Omental fat pad (tissue), 4 donors: ENCODE measurements around the gene MEI1. TPM values are rescaled to one million over a fixed set of nuclear protein-coding genes. Genes with fewer than 3 reads are reported as not detected.
A peak's percentile ranks its signal among the peaks of the same experiment; 100 is the strongest.

Source experiments
- ATAC-seq: fragments of 150-250 bp; one replicate; pipeline ENCODE4 v1.9.1; 2016; ENCODE audit warnings: mild to moderate bottlenecking, moderate library complexity; ENCODE audit not compliant: low FRiP score
- DNase-seq: peaks from one replicate; pipeline ENCODE4 v3.0.0-alpha.2; 2019; ENCODE audit warnings: low spot score
- total RNA-seq, 4 donors: library from RNA; depleted of rRNA; stranded (reverse); fragments of >200 nt; gene quantifications; one replicate each; pipeline ENCODE4 v1.1.0, GENCODE V29; 2016
- TF ChIP-seq, protein P1 (sequence below), 3 donors: fragments of 450-650 bp; IDR thresholded peaks; one replicate each; pipeline ENCODE4 v1.5.1; 2016 to 2017; ENCODE audit warnings: antibody characterized with exemption in 3 of 3, mild to moderate bottlenecking in 3 of 3, moderate library complexity in 2 of 3

Gene MEI1
- total RNA-seq, 4 donors from 2014 or later = 2.3 to 16.9 (median 2.6) TPM

DNA sequence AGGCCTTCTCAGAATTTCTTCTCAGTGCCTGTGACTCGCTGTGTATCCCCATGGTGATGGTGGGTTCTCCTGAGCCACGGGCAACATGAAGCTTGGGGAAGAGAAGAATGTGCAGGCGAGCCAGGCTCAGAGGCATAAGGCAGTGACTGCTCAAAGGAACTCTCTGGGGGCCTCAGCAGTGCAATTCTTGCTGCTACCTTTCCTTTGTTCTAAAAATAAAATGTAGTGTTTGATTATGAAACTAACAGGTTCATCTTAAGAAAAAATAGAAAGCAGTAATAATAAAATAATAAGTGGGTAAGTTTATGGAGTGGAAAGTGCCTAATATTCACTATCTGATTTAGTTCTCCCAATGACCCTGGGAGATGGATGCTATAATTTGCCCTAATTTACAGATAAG, 46.7 kb downstream of the MEI1 start:
- ATAC-seq = no peak
- TF ChIP-seq, protein P1, sequence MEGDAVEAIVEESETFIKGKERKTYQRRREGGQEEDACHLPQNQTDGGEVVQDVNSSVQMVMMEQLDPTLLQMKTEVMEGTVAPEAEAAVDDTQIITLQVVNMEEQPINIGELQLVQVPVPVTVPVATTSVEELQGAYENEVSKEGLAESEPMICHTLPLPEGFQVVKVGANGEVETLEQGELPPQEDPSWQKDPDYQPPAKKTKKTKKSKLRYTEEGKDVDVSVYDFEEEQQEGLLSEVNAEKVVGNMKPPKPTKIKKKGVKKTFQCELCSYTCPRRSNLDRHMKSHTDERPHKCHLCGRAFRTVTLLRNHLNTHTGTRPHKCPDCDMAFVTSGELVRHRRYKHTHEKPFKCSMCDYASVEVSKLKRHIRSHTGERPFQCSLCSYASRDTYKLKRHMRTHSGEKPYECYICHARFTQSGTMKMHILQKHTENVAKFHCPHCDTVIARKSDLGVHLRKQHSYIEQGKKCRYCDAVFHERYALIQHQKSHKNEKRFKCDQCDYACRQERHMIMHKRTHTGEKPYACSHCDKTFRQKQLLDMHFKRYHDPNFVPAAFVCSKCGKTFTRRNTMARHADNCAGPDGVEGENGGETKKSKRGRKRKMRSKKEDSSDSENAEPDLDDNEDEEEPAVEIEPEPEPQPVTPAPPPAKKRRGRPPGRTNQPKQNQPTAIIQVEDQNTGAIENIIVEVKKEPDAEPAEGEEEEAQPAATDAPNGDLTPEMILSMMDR (IDR thresholded peaks at IDR 0.05) = no peak
- DNase-seq = no peak

DNA sequence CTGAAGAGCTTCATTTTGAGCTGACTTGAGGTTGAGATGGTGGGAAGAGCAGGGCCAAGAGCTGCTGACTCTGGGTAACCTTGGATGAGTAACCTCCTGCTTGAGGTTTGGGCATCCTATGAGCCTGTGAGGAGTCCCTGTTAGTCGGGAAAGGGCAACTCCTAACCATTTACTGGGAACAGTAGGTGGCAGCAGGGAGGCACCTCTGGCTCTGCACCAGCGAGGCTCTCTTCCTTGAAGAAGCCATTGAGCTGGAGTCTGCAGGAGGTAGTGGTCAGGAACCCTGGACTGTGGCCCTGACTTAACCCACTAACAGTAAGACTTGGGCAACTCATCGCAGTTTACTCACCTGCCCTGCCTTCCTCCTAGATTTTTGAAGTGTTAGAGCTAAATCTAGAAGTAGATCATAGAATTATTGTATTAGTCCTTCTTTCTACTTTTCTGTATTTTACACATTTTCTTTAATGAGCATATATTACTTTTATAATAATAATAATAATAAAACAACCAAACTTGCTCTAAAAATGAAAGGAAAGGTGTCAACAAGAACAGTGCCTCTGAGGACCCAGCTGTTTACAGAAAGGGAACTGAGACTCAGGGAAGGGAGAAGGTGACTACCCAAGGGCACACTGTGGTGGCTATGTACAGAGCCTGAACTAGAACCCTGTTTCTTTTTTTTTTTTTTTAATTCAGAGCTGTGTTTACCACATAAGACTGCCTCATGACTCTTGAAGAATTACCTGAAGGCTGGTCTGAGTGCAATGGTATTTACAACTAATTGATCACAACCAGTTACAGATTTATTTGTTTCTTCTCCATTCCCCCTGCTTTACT, 47.5 kb downstream of the MEI1 start:
- DNase-seq = peak; percentile 39
- ATAC-seq = peak; percentile 90
- TF ChIP-seq, protein P1 (IDR thresholded peaks at IDR 0.05) = peak in 1 of 3 donors; percentile 27

DNA sequence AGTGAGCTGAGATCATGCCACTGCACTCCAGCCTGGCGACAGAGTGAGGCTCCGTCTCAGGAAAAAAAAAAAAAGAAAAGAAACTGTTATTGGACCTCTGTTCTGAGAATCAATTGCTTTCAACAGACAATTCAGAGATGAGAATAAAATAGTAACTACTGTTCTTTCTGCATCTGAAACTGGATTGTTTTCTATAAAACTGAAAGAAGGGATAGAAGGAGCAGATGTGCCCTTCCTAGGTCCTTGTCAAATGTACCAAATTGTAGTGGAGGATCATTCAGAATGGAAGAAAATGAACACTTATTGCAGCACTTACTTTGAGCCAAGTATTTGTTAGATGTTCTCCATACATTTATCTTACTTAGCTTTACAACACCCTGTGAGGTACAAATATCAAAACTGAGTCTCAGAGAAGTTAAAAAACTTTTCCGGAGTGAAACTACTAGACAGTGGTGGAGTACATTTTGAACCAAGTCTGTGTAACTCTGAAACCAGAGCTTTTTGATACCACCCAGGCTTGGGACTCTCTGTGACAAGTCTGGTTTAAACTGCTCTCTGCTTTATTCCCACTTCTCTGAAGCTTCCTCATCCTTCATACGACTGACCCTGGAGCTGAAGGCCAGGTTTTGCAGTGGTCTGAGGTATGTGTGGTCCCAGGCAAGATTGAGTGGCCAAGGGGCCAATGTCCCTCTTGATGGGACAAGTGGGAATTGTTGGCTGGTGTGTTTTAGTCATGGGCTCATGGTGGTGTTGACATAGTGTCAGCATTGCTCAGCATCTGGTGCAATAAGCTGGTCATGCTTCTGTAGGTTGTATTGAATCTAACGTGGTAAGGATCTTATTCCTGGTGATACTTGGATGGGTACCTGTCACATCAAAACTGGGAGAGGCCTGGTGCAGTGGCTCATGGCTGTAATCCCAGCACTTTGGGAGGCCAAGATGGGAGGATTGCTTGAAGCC, 53.0 kb downstream of the MEI1 start:
- ATAC-seq (no peak), DNase-seq (no peak)
- TF ChIP-seq, protein P1 (IDR thresholded peaks at IDR 0.05) = no peak

DNA sequence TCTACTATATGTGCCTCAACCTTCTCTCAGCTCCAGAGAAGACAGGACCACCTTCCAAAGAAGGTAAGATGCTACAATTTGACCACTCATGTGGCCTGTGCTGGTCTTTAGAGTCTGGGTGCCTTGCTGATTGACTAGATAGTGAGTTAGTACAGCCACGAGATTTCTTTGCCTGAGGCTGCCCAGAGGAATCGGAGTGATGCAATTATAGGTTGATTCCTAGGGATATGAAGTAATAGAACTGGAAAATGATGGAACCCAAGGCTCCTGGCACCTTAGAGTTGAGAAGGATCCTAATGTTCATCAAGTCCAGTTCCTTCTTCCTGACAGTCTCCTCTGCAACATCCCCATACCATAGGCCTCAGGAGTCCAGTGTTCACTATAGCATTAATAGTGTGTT, 54.7 kb downstream of the MEI1 start:
- TF ChIP-seq, protein P1 (IDR thresholded peaks at IDR 0.05) = no peak
- no peak for DNase-seq
- no peak for ATAC-seq

DNA sequence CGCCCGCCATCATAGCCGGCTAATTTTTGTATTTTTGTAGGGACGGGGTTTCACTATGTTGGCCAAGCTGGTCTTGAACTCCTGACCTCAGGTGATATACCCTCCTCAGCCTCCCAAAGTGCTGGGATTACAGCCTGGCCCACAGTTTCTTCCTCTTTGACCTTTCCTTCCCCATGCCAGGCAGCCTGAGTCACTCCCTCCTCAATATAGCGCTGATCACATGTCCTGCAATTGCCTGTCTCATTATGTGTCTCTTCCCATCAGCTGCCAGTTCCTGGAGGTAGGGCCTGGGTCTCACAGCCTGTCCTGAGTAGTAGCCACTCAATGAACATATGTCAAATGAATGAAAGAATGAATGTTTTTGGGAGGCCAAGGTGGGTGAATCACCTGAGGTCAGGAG, 58.2 kb downstream of the MEI1 start:
- no peak for ATAC-seq

DNA sequence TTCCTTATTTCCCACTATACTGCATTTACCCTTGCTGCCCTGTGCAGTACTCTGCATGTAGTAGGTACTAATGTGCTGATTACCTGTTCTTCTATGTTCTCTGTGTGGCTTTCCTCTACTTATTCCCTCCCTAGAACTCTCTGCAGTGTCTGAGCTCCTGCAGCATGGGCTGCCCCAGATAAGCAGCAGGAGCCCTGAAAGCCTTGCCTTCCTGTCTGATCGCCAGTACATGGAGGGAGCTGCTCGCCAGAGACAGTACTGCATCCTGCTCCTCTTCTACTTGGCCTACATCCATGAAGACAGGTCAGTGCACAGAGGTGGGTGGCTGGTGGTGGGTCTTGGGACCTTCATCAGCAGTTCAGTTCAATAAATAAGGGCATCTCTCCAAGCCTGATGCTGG, 58.9 kb downstream of the MEI1 start:
- ATAC-seq (no peak), DNase-seq (no peak)
- TF ChIP-seq, protein P1 (IDR thresholded peaks at IDR 0.05) = no peak

More for the DNA sequence above, 58.2 kb downstream of the MEI1 start:
- no peak for DNase-seq
- TF ChIP-seq, protein P1 (IDR thresholded peaks at IDR 0.05) = no peak
